ENCODE results near the gene SVBP. TPM values are rescaled to one million over a fixed set of nuclear protein-coding genes. Genes with fewer than 3 reads are reported as not detected.

The SVBP gene
- total RNA-seq, 1 donor from 2014 or later: 47.5 TPM

- no peak for DNase-seq (ENCODE audit: low read depth)
- no peak overlapping the region for H3K4me3 ChIP-seq (ENCODE audit: low read depth, low read length)
- TF ChIP-seq, protein P1, sequence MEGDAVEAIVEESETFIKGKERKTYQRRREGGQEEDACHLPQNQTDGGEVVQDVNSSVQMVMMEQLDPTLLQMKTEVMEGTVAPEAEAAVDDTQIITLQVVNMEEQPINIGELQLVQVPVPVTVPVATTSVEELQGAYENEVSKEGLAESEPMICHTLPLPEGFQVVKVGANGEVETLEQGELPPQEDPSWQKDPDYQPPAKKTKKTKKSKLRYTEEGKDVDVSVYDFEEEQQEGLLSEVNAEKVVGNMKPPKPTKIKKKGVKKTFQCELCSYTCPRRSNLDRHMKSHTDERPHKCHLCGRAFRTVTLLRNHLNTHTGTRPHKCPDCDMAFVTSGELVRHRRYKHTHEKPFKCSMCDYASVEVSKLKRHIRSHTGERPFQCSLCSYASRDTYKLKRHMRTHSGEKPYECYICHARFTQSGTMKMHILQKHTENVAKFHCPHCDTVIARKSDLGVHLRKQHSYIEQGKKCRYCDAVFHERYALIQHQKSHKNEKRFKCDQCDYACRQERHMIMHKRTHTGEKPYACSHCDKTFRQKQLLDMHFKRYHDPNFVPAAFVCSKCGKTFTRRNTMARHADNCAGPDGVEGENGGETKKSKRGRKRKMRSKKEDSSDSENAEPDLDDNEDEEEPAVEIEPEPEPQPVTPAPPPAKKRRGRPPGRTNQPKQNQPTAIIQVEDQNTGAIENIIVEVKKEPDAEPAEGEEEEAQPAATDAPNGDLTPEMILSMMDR (conservative IDR thresholded peaks at IDR 0.05; ENCODE audit: low read depth, low read length): no peak
Measured at GRCh38 chr1:42832641-42833240, 15.5 kb upstream of the SVBP start.

GRCh38 chr1:42831273-42831672 lies 14.1 kb upstream of the SVBP start:
- no peak for DNase-seq (ENCODE audit: low read depth)
- TF ChIP-seq, protein P1 (conservative IDR thresholded peaks at IDR 0.05; ENCODE audit: low read depth, low read length): no peak
- H3K4me3 ChIP-seq (ENCODE audit: low read depth, low read length): no peak overlapping the region

DNA sequence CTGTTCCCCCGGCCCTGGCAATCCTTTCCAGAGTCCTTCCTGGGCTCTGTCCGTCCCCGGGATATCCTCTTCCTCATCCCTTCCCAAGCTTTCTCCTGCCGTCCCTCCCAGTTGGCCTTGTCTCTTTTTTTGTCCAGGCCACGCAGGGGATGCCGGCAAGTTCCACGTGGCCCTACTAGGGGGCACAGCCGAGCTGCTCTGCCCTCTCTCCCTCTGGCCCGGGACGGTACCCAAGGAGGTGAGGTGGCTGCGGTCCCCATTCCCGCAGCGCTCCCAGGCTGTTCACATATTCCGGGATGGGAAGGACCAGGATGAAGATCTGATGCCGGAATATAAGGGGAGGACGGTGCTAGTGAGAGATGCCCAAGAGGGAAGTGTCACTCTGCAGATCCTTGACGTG lies 13.4 kb upstream of the SVBP start:
- TF ChIP-seq, protein P1 (conservative IDR thresholded peaks at IDR 0.05; ENCODE audit: low read depth, low read length): no peak
- DNase-seq (ENCODE audit: low read depth): no peak
- no peak overlapping the region for H3K4me3 ChIP-seq (ENCODE audit: low read depth, low read length)

- no peak overlapping the region for H3K4me3 ChIP-seq (ENCODE audit: low read depth, low read length)
- TF ChIP-seq, protein P1 (conservative IDR thresholded peaks at IDR 0.05; ENCODE audit: low read depth, low read length): no peak
- no peak for DNase-seq (ENCODE audit: low read depth)
Measured at GRCh38 chr1:42825036-42825851, 8.0 kb upstream of the SVBP start.

DNA sequence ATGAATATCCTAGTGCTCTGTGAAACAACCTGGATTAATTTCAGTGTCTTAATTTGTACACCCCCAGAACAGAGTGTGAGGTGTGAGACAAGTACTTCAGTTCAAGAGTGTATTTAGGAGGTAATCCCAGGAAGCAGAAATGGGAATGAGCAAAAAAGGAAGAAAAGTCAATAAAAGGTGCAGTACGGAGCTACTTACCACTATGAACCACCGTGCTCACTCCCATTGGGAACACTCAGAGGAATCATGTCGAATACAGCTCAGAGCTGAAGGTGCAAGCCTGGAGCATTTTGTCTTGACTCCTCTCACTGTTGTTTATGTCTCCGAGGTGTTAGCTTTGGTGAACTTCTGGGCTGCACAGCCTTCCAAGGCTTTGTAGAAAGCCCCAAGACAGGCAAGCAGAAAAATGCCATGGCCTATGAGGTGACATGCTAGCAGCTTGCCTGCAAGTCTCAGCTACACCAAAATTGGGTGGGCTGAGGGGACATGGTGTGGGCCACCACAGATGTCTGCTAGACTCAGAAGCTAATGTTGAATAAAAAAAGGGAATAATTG lies 7.4 kb upstream of the SVBP start:
- TF ChIP-seq, protein P1 (conservative IDR thresholded peaks at IDR 0.05; ENCODE audit: low read depth, low read length): no peak
- no peak for DNase-seq (ENCODE audit: low read depth)
- H3K4me3 ChIP-seq (ENCODE audit: low read depth, low read length): no peak overlapping the region

- TF ChIP-seq, protein P1 (conservative IDR thresholded peaks at IDR 0.05; ENCODE audit: low read depth, low read length): no peak
- no peak for DNase-seq (ENCODE audit: low read depth)
- no peak overlapping the region for H3K4me3 ChIP-seq (ENCODE audit: low read depth, low read length)
Measured at GRCh38 chr1:42822800-42823392, 5.7 kb upstream of the SVBP start.
